ENCODE data around the gene HOXC6.

HOXC6 gene

GRCh38 chr12:54024581-54025305, 3.5 kb upstream of the HOXC6 start:
- ChIA-PET POLR2A (interaction anchor here (1.1 to 4.5 kb wide), 2 partner anchors 8 to 110 kb away, joined by 3 to 26 read pairs; no protein-coding TSS in a partner anchor), CTCF (interaction anchor here (0.6 to 2.4 kb wide), 12 partner anchors 16 to 196 kb away, joined by 3 to 10 read pairs (median 4); partner anchors contain the start of genes HOXC10 and HOXC8)
- H3K4me1 ChIP-seq (ENCODE audit: control insufficient read depth, insufficient read depth, low read length): peaks cover 76% of the 10 kb centered on the region
- no peaks in the 10 kb centered on the region for H3K9me3 ChIP-seq (ENCODE audit: control insufficient read depth, insufficient read depth, low read depth, low read length)
- H3K36me3 ChIP-seq (ENCODE audit: control insufficient read depth in 2 of 2, insufficient read depth in 1 of 2, low read length in 2 of 2): peaks cover under 1 to 4% of the 10 kb centered on the region in 2 experiments; a peak in 2 of 3 replicates
- no peak overlapping the region for H3K27ac ChIP-seq (ENCODE audit: extremely low read depth, low read depth, low read length)
- no peak overlapping the region for H3K4me3 ChIP-seq (ENCODE audit: low read depth, low read length)
- TF ChIP-seq EGR2 (tag by site-specific recombination; IDR thresholded peaks at IDR 0.05; ENCODE audit: low read depth): 0 out of 2 replicates have a peak, but pooled peaks have one; percentile 16
- no peak for TF ChIP-seq ZNF660 (tag by site-specific recombination; IDR thresholded peaks at IDR 0.05)
- TF ChIP-seq ZNF223 (tag by site-specific recombination; IDR thresholded peaks at IDR 0.05): peak; percentile 68; the same call in 1 of the 2 replicates

- Histone ChIP-seq H3K4me1 (ENCODE audit: control insufficient read depth, insufficient read depth, low read length) (peaks cover 67% of the 10 kb centered on the region), H3K4me3 (ENCODE audit: low read depth, low read length) (no peak overlapping the region), H3K36me3 (ENCODE audit: control insufficient read depth in 2 of 2, insufficient read depth in 1 of 2, low read length in 2 of 2) (peaks cover 4 to 7% of the 10 kb centered on the region in 2 experiments; a peak in 2 of 3 replicates), H3K9me3 (ENCODE audit: control insufficient read depth, insufficient read depth, low read depth, low read length) (no peaks in the 10 kb centered on the region), H3K27ac (ENCODE audit: extremely low read depth, low read depth, low read length) (peak overlapping the region; percentile 28; the same call in 1 of the 2 replicates)
- ChIA-PET POLR2A (interaction anchor here (1.1 to 4.5 kb wide), 2 partner anchors 9 to 109 kb away, joined by 3 to 26 read pairs; no protein-coding TSS in a partner anchor), CTCF (interaction anchor here (0.6 to 4.5 kb wide), 8 partner anchors 17 to 190 kb away, joined by 3 to 21 read pairs (median 8); partner anchors contain the start of gene HOXC8)
- TF ChIP-seq ZNF174 (tag by site-specific recombination; IDR thresholded peaks at IDR 0.05) (no peak), ZNF76 (tag by site-specific recombination; IDR thresholded peaks at IDR 0.05; ENCODE audit: borderline replicate concordance, low read depth) (peak; percentile 17; the same call in 1 of the 2 replicates), ZBTB10 (tag by site-specific recombination; IDR thresholded peaks at IDR 0.05) (0 out of 2 replicates have a peak, but pooled peaks have one; percentile 25), ZNF529 (tag by site-specific recombination; IDR thresholded peaks at IDR 0.05; ENCODE audit: insufficient replicate concordance) (no peak), ZBTB48 (tag by site-specific recombination; IDR thresholded peaks at IDR 0.05) (peak; percentile 64; the same call in 1 of the 2 replicates), ZNF302 (tag by site-specific recombination; IDR thresholded peaks at IDR 0.05; ENCODE audit: low read depth) (no peak), PRDM1 (tag by site-specific recombination; IDR thresholded peaks at IDR 0.05) (peak; percentile 45; the same call in 1 of the 2 replicates), ZNF596 (tag by site-specific recombination; IDR thresholded peaks at IDR 0.05) (peak; percentile 71), ZNF398 (tag by site-specific recombination; IDR thresholded peaks at IDR 0.05) (peak; percentile 49), ZNF341 (tag by site-specific recombination; IDR thresholded peaks at IDR 0.05; ENCODE audit: low read depth) (peak; percentile 26; the same call in 1 of the 2 replicates), ZBTB11 (tag by site-specific recombination; conservative IDR thresholded peaks at IDR 0.05; ENCODE audit: low read depth) (peak; percentile 48; the same call in 1 of the 2 replicates), IKZF3 (tag by site-specific recombination; IDR thresholded peaks at IDR 0.05) (no peak), ZNF184 (tag by site-specific recombination; IDR thresholded peaks at IDR 0.05) (no peak), KLF17 (tag by site-specific recombination; IDR thresholded peaks at IDR 0.05) (no peak; the same call in 1 of the 2 replicates)
Observed at GRCh38 chr12:54025499-54026405, 2.5 kb upstream of the HOXC6 start.
